IMR-90 (cell line): ENCODE measurements around the gene BPGM. TPM values are rescaled to one million over a fixed set of nuclear protein-coding genes. Genes with fewer than 3 reads are reported as not detected.

Experiments used
- ATAC-seq: fragments of 200-7000 bp; cut with Tn5 transposase; 2 replicates; pipeline ENCODE4 v1.9.1; 2020; ENCODE audit warnings: low read depth, mild to moderate bottlenecking, moderate library complexity
- BruUV-seq: library from RNA; stranded (reverse); fragments of 400-500 nt; replicated peaks from 2 replicates; lab custom pipeline; 2021; lab: Mats Ljungman, UMichigan
- CTCF ChIA-PET: fragments of 300-600 bp; formaldehyde crosslinking; extraction: SDS; loops from one replicate; lab custom pipeline; 2021; ENCODE audit warnings: antibody characterized with exemption; lab: Yijun Ruan, JAX
- POLR2A ChIA-PET: fragments of 300-600 bp; sonication (Branson Sonifier 250); formaldehyde crosslinking; loops from one replicate; lab custom pipeline; 2022; ENCODE audit warnings: antibody characterized with exemption; ENCODE audit not compliant: unreplicated experiment; lab: Charles Lee
- DNase-seq: peaks from one replicate; pipeline ENCODE4 v3.0.0; 2013
- H2AFZ ChIP-seq: replicated peaks from 2 replicates; pipeline ENCODE3; 2013; ENCODE audit warnings: low read length, mild to moderate bottlenecking; ENCODE audit not compliant: poor library complexity
- H2AK5ac ChIP-seq: 2 replicates; pipeline ENCODE4 v1.6.1; 2013; ENCODE audit warnings: low read depth, low read length, inconsistent platforms
- H2AK9ac ChIP-seq: replicated peaks from 2 replicates; pipeline ENCODE3; 2013; ENCODE audit warnings: mild to moderate bottlenecking, low read depth, low read length, moderate library complexity; ENCODE audit not compliant: poor library complexity
- H2BK120ac ChIP-seq: 2 replicates; pipeline ENCODE4 v1.6.1; 2013; ENCODE audit warnings: low read depth, low read length, inconsistent platforms
- H2BK15ac ChIP-seq: 3 replicates; pipeline ENCODE4 v1.6.1; 2013; ENCODE audit warnings: low read depth, low read length, inconsistent platforms
- H2BK20ac ChIP-seq: 2 replicates; pipeline ENCODE4 v1.6.1; 2013; ENCODE audit warnings: low read depth, mild to moderate bottlenecking, inconsistent platforms, low read length, moderate library complexity
- H2BK5ac ChIP-seq: 2 replicates; pipeline ENCODE4 v1.6.1; 2013; ENCODE audit warnings: mild to moderate bottlenecking, low read depth, low read length, inconsistent platforms; ENCODE audit not compliant: poor library complexity, severe bottlenecking
- H3K14ac ChIP-seq: replicated peaks from 2 replicates; pipeline ENCODE4 v1.6.1; 2013; ENCODE audit warnings: low read depth, low read length, inconsistent platforms
- H3K18ac ChIP-seq: 2 replicates; pipeline ENCODE4 v1.6.1; 2013; ENCODE audit warnings: low read depth, low read length, control low read depth
- H3K23ac ChIP-seq: 2 replicates; pipeline ENCODE4 v1.6.1; 2013; ENCODE audit warnings: low read depth, low read length, inconsistent platforms
- H3K27ac ChIP-seq: 2 replicates; pipeline ENCODE4 v1.5.1; 2013; ENCODE audit warnings: mild to moderate bottlenecking, control low read depth, low read length; ENCODE audit not compliant: insufficient read depth
- H3K27me3 ChIP-seq: 2 replicates; pipeline ENCODE4 v1.6.1; 2013; ENCODE audit warnings: low read length; ENCODE audit not compliant: control insufficient read depth, insufficient read depth
- H3K36me3 ChIP-seq: 2 replicates; pipeline ENCODE4 v1.6.1; 2013; ENCODE audit warnings: low read length, mixed read lengths; ENCODE audit not compliant: control insufficient read depth, insufficient read depth
- H3K4ac ChIP-seq: 2 replicates; pipeline ENCODE4 v1.6.1; 2013; ENCODE audit warnings: low read depth, low read length, inconsistent platforms
- H3K4me1 ChIP-seq: 2 replicates; pipeline ENCODE4 v1.6.1; 2013; ENCODE audit warnings: low read length, mixed read lengths; ENCODE audit not compliant: control insufficient read depth, insufficient read depth
- H3K4me2 ChIP-seq: 2 replicates; pipeline ENCODE4 v1.6.1; 2013; ENCODE audit warnings: low read depth, mild to moderate bottlenecking, control low read depth, low read length, moderate library complexity
- H3K4me3 ChIP-seq: 2 replicates; pipeline ENCODE4 v1.5.1; 2013; ENCODE audit warnings: low read depth, mild to moderate bottlenecking, control low read depth, low read length, moderate library complexity; ENCODE audit not compliant: insufficient read depth
- H3K56ac ChIP-seq: 2 replicates; pipeline ENCODE4 v1.6.1; 2013; ENCODE audit warnings: low read length, inconsistent platforms; ENCODE audit not compliant: insufficient read depth; ENCODE audit errors: extremely low read depth
- H3K79me1 ChIP-seq, 2 experiments: 2 replicates each; pipeline ENCODE4 v1.6.1; 2013; ENCODE audit warnings: low read length in 2 of 2, inconsistent platforms in 1 of 2, low read depth in 1 of 2
- H3K9ac ChIP-seq: 2 replicates; pipeline ENCODE4 v1.6.1; 2013; ENCODE audit warnings: low read depth, low read length, control low read depth
- H3K9me1 ChIP-seq: 2 replicates; pipeline ENCODE4 v1.6.1; 2013; ENCODE audit warnings: low read length, inconsistent platforms; ENCODE audit not compliant: insufficient read depth
- H3K9me3 ChIP-seq: 2 replicates; pipeline ENCODE4 v1.6.1; 2013; ENCODE audit warnings: low read length; ENCODE audit not compliant: control insufficient read depth, insufficient read depth
- H4K20me1 ChIP-seq: 2 replicates; pipeline ENCODE4 v1.6.1; 2013; ENCODE audit warnings: low read length, inconsistent platforms; ENCODE audit not compliant: insufficient read depth
- H4K5ac ChIP-seq: 2 replicates; pipeline ENCODE4 v1.6.1; 2013; ENCODE audit warnings: mild to moderate bottlenecking, low read depth, low read length, control low read depth
- H4K8ac ChIP-seq, 2 experiments: 2 replicates each; pipeline ENCODE4 v1.6.1; 2013; ENCODE audit warnings: low read depth in 2 of 2, low read length in 2 of 2, control low read depth in 1 of 2, inconsistent platforms in 1 of 2
- H4K91ac ChIP-seq: 2 replicates; pipeline ENCODE4 v1.6.1; 2013; ENCODE audit warnings: low read depth, low read length, inconsistent platforms; ENCODE audit not compliant: insufficient read depth
- BHLHE40 ChIP-seq: fragments of 150-350 bp; IDR thresholded peaks from 2 replicates; pipeline ENCODE4 v1.6.1; 2016; ENCODE audit warnings: mild to moderate bottlenecking, low read depth, low read length
- CEBPB ChIP-seq: IDR thresholded peaks from 2 replicates; pipeline ENCODE4 v1.6.1; 2012; ENCODE audit warnings: low read depth, low read length, improper control_type of control experiment
- CHD1 ChIP-seq: IDR thresholded peaks from 2 replicates; pipeline ENCODE4 v1.6.1; 2012; ENCODE audit warnings: low read depth, low read length, improper control_type of control experiment
- FOS ChIP-seq: fragments of 150-350 bp; IDR thresholded peaks from 2 replicates; pipeline ENCODE4 v1.6.1; 2016; ENCODE audit warnings: low read depth, low read length
- MAFK ChIP-seq: IDR thresholded peaks from 2 replicates; pipeline ENCODE4 v1.6.1; 2012; ENCODE audit warnings: low read depth, low read length, improper control_type of control experiment
- MXI1 ChIP-seq: IDR thresholded peaks from 2 replicates; pipeline ENCODE4 v1.6.1; 2012; ENCODE audit warnings: low read depth, mild to moderate bottlenecking, low read length, moderate library complexity, borderline replicate concordance
- RAD21 ChIP-seq: IDR thresholded peaks from 2 replicates; pipeline ENCODE4 v1.6.1; 2012; ENCODE audit warnings: low read length, improper control_type of control experiment
- RCOR1 ChIP-seq: IDR thresholded peaks from 2 replicates; pipeline ENCODE4 v1.6.1; 2012; ENCODE audit warnings: mild to moderate bottlenecking, low read length, improper control_type of control experiment; ENCODE audit not compliant: insufficient replicate concordance
- RFX5 ChIP-seq: IDR thresholded peaks from 2 replicates; pipeline ENCODE4 v1.8.0; 2012; ENCODE audit warnings: low read depth, mild to moderate bottlenecking, low read length, moderate library complexity
- SMC3 ChIP-seq: fragments of 150-350 bp; IDR thresholded peaks from 2 replicates; pipeline ENCODE4 v1.6.1; 2016; ENCODE audit warnings: low read depth, mild to moderate bottlenecking, antibody characterized with exemption, low read length, moderate library complexity
- USF2 ChIP-seq: fragments of 150-350 bp; IDR thresholded peaks from 2 replicates; pipeline ENCODE4 v1.6.1; 2017; ENCODE audit warnings: mild to moderate bottlenecking, antibody characterized with exemption, low read length, low read depth
- WGBS, 2 experiments: methylation state at CpG; one replicate each; pipeline versions ENCODE4 v1.1.5 to v1.1.7; 2013; ENCODE audit warnings: missing lambda C conversion rate in 2 of 2; ENCODE audit not compliant: insufficient read length in 1 of 2; ENCODE audit errors: extremely low coverage in 2 of 2; 5-methylcytosine and 5-hydroxymethylcytosine counted together
- dilution Hi-C: fragments of 300-500 bp; cut with HindIII; formaldehyde crosslinking; loops from one replicate; pipeline ENCODE4 v1.14.3; 2018; ENCODE audit warnings: low sequenced_read_pairs; ENCODE audit not compliant: unreplicated experiment
- in situ Hi-C: fragments of 300-500 bp; cut with MboI; formaldehyde crosslinking; loops from 3 replicates; pipeline ENCODE4 v1.14.3; 2019; ENCODE audit warnings: low sequenced_read_pairs, inconsistent platforms, mixed read lengths
- intact Hi-C: fragments of 100-400 bp; cut with micrococcal nuclease; formaldehyde crosslinking; loops from 2 replicates; pipeline ENCODE4 v1.10.0; 2022
- polyA plus RNA-seq, 3 experiments: library from polyadenylated mRNA; depleted of rRNA; stranded (reverse); fragments of >200 nt; gene quantifications; 2 replicates each; pipeline ENCODE4 v1.2.3, GENCODE V29; 2012; ENCODE audit warnings: low replicate concordance in 1 of 3
- total RNA-seq: library from RNA; depleted of rRNA; stranded (reverse); fragments of >200 nt; gene quantifications from 2 replicates; pipeline ENCODE4 v1.2.3, GENCODE V29; 2012

The BPGM gene
- total and polyA plus RNA-seq, 2 of the 4 experiments (the other 2 are of a cell fraction), result 18.8 to 20.0 TPM

GRCh38 chr7:134696261-134696660 lies 49.6 kb downstream of the BPGM start:
- ChIA-PET CTCF (interaction anchor here (1.0 kb wide), 1 partner anchor 54 kb away, joined by 3 read pairs; no protein-coding TSS in a partner anchor), POLR2A (no interaction called here)
- Histone ChIP-seq H3K9me1 (peaks cover 8% of the 10 kb centered on the region), H3K4me2 (no peak overlapping the region), H3K27ac (no peak overlapping the region), H2AK9ac (no peak overlapping the region), H3K18ac (no peak overlapping the region), H3K56ac (no peak overlapping the region), H4K8ac (no peak overlapping the region), H3K4me1 (peaks cover 19% of the 10 kb centered on the region), H4K91ac (0 out of 2 replicates have a peak overlapping the region, but pooled peaks have one; percentile 9), H4K5ac (no peak overlapping the region), H3K14ac (no peak overlapping the region), H3K9ac (no peak overlapping the region), H3K4me3 (no peak overlapping the region), H3K36me3 (no peaks in the 10 kb centered on the region), H2AFZ (peak overlapping the region; percentile 7), H2AK5ac (peak overlapping the region; percentile 24; the same call in 1 of the 2 replicates), H2BK20ac (no peak overlapping the region; the same call in 1 of the 2 replicates), H2BK120ac (peak overlapping the region; percentile 25; the same call in 1 of the 2 replicates), H2BK5ac (no peak overlapping the region), H3K79me1 (peaks cover 0 to 12% of the 10 kb centered on the region in 2 experiments; a peak in 2 of 4 replicates), H3K9me3 (no peaks in the 10 kb centered on the region), H3K23ac (no peak overlapping the region), H4K20me1 (no peaks in the 10 kb centered on the region), H2BK15ac (peak overlapping the region; percentile 34; the same call in 1 of the 3 replicates), H3K27me3 (no peaks in the 10 kb centered on the region), H3K4ac (peak overlapping the region; percentile 1; the same call in 1 of the 2 replicates)
- ATAC-seq (no peak), DNase-seq (no peak)
- no CpG with 5 or more reads among the region's 5 CpGs for whole genome bisulfite sequencing, 2 experiments
- TF ChIP-seq RCOR1, result no peak
- TF ChIP-seq CEBPB, result no peak
- no peak for TF ChIP-seq FOS
- TF ChIP-seq RFX5, result no peak
- TF ChIP-seq MXI1, result no peak
- TF ChIP-seq USF2, result no peak
- TF ChIP-seq BHLHE40, result no peak
- TF ChIP-seq CHD1, result no peak
- TF ChIP-seq SMC3, result no peak
- TF ChIP-seq RAD21, result no peak
- TF ChIP-seq MAFK, result no peak
- BruUV-seq, result no TSS peak
- dilution Hi-C loops, result no loop called here
- in situ Hi-C loops, result loop anchor here (5.0 to 25.0 kb wide), 2 partner anchors 76 to 866 kb away; partner anchors contain the start of gene NUP205
- intact Hi-C loops, result no loop called here
